Activated T-cell treated with anti-CD3 and anti-CD28 coated beads, Interleukin-2, amount 50 U/mL, for 4 hours (primary cell): ENCODE measurements around the gene RALGDS. TPM values are rescaled to one million over a fixed set of nuclear protein-coding genes. Genes with fewer than 3 reads are reported as not detected.

ENCODE experiments used
- ATAC-seq, 2 donors: fragments of 200-7000 bp; cut with Tn5 transposase; one replicate each; pipeline ENCODE4 v1.10.0; 2021
- DNase-seq: peaks from one replicate; pipeline ENCODE4 v3.0.0-alpha.2; 2020
- H3K27me3 Mint-ChIP-seq: one replicate; pipeline ENCODE4 v1.8.0; 2021; ENCODE audit warnings: low read depth, mixed read lengths
- H3K36me3 Mint-ChIP-seq: one replicate; pipeline ENCODE4 v1.8.0; 2022; ENCODE audit warnings: mixed read lengths; ENCODE audit not compliant: insufficient read depth
- H3K4me1 Mint-ChIP-seq: one replicate; pipeline ENCODE4 v1.8.0; 2021; ENCODE audit warnings: low read depth, mixed read lengths
- H3K4me3 Mint-ChIP-seq: one replicate; pipeline ENCODE4 v1.8.0; 2021; ENCODE audit warnings: mild to moderate bottlenecking, moderate library complexity, mixed read lengths
- H3K9me3 Mint-ChIP-seq: one replicate; pipeline ENCODE4 v1.8.0; 2021; ENCODE audit warnings: mixed read lengths
- total RNA-seq, 3 donors: library from RNA; stranded (reverse); gene quantifications; one replicate each; pipeline ENCODE4 v1.2.1, GENCODE V29; 2021

Gene RALGDS
- total RNA-seq, 3 donors from 2014 or later: 43.2 to 46.7 (median 45.2) TPM

DNA sequence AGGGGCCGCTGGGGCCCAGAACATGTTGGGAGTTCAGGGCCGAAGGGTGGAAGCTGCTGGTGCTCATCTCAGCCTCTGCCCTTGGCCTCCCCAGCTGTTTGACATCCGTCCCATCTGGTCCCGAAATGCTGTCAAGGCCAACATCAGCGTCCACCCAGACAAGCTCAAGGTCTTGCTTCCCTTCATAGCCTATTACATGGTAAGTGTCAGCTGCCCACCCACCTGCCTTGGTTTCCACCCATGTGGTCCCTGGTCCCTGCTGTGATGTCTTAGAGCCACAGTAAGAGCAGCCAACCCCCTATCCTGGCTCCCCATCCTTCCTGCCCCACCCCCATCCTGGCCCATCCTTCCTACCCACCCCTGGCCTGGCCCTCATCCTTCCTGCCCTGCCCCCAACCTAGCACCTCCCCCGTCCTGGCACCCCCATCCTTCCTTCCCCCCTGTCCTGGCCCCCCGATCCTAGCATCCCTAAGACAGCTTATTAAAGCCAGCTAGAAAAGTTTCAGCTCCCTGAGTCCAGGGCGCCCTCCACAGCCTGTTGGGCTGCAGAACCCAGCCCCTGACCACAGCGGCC, 69.0 kb downstream of the RALGDS start:
- Mint-ChIP-seq H3K4me3 (no peak overlapping the region), H3K27me3 (no peaks in the 10 kb centered on the region), H3K9me3 (no peaks in the 10 kb centered on the region), H3K4me1 (peaks cover 6% of the 10 kb centered on the region), H3K36me3 (peaks cover 26% of the 10 kb centered on the region)
- no peak for DNase-seq
- no peak for ATAC-seq

GRCh38 chr9:133051281-133051900, 69.6 kb downstream of the RALGDS start:
- ATAC-seq: no peak
- H3K4me3 Mint-ChIP-seq: no peak overlapping the region

DNA sequence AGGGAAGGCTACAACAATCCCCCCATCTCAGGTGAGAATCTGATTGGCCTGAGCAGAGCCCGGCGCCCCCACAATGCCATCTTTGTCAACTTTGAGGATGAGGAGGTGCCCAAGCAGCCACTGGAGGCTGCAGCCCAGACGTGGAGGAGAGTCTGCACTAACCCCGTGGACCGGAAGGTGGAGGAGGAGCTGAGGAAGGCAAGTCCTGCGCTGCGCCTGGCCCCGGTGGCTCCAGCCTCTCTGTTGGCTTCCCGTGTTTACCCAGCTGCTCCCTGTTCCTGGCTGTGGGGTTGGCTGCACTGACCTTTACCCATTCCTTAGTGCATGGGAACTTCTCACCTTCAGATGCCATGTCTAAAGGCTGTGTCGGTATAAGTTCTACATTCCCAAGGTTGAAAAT, 70.3 kb downstream of the RALGDS start:
- Mint-ChIP-seq H3K27me3 (no peaks in the 10 kb centered on the region), H3K4me3 (no peak overlapping the region), H3K4me1 (no peaks in the 10 kb centered on the region), H3K36me3 (peaks cover 29% of the 10 kb centered on the region), H3K9me3 (no peaks in the 10 kb centered on the region)
- DNase-seq: no peak
- no peak for ATAC-seq

More at GRCh38 chr9:133051281-133051900, 69.6 kb downstream of the RALGDS start:
- peaks cover 29% of the 10 kb centered on the region for H3K36me3 Mint-ChIP-seq
- peaks cover 4% of the 10 kb centered on the region for H3K4me1 Mint-ChIP-seq
- DNase-seq: no peak
- no peaks in the 10 kb centered on the region for H3K9me3 Mint-ChIP-seq
- no peaks in the 10 kb centered on the region for H3K27me3 Mint-ChIP-seq

DNA sequence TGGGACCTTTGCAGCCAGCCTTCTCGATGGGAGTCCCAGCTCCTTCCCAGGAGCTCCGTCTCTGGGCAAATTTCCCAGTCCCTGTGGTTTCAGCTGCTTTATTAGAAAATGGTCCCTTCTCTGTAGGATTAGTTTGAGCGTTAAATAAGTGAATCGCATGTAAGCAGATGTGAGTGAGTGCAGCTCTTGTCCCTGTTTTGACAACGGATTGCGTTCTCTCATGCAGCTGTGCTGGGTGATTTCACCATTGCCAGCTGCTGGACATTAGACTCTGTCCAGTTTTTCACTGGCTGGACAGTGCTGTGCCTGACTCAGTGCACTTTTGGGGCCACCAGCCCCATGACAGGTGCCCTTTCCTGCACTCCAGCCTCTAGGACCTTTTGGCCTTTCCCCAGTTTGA, 70.9 kb downstream of the RALGDS start:
- no peak overlapping the region for H3K4me3 Mint-ChIP-seq
- no peaks in the 10 kb centered on the region for H3K9me3 Mint-ChIP-seq
- no peaks in the 10 kb centered on the region for H3K4me1 Mint-ChIP-seq
- DNase-seq (no peak), ATAC-seq (no peak)
- H3K27me3 Mint-ChIP-seq: no peaks in the 10 kb centered on the region
- peaks cover 29% of the 10 kb centered on the region for H3K36me3 Mint-ChIP-seq

- H3K36me3 Mint-ChIP-seq: peaks cover 33% of the 10 kb centered on the region
- no peaks in the 10 kb centered on the region for H3K27me3 Mint-ChIP-seq
- peaks cover 6% of the 10 kb centered on the region for H3K4me1 Mint-ChIP-seq
- no peak for ATAC-seq
- no peaks in the 10 kb centered on the region for H3K9me3 Mint-ChIP-seq
- DNase-seq: no peak
- H3K4me3 Mint-ChIP-seq: no peak overlapping the region
These were observed 72.0 kb downstream of the RALGDS start for GRCh38 chr9:133049043-133049442.

DNA sequence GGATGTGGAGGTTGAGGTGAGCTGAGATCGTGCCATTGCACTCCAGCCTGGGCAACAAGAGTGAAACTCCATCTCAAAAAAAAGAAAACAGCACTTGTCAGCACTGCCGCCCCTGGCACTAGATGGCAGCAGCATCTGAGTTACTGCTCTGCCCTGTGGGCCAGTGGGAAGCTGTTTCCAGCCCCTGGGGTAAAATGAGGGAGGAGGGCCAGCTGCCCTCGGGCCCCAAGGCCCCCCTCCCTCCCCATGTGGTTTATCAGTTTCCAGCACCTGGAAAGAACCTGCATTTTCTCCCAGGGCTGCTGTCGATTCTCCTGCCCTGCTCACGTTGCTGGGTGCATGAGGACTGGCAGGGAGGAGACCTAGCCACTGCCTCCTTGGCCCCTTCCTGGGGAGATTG, 72.4 kb downstream of the RALGDS start:
- Mint-ChIP-seq H3K36me3 (peaks cover 31% of the 10 kb centered on the region), H3K4me1 (peaks cover 6% of the 10 kb centered on the region), H3K27me3 (no peaks in the 10 kb centered on the region), H3K9me3 (no peaks in the 10 kb centered on the region), H3K4me3 (no peak overlapping the region)
- DNase-seq (no peak), ATAC-seq (peak in 1 of 2 donors; percentile 34)

Other genes starting within 250 kb of the RALGDS start
- gene AK8, start 243.0 kb downstream of the RALGDS start, total RNA-seq: not detected
- under 1 TPM; 0.42 to 0.82 (median 0.73) TPM for gene SPACA9, start 242.3 kb downstream of the RALGDS start, total RNA-seq
- gene TSC1, start 176.6 kb downstream of the RALGDS start, total RNA-seq: 10 to 100 TPM; 23.6 to 26.8 (median 24.0) TPM
- gene GFI1B, start 142.5 kb downstream of the RALGDS start, total RNA-seq: under 1 TPM; 0.16 to 0.87 (median 0.56) TPM
- 10 to 100 TPM; 80.4 to 86.8 (median 83.6) TPM for gene GTF3C5, start 90.2 kb downstream of the RALGDS start, total RNA-seq
- 1 to 10 TPM; 3.1 to 4.7 (median 3.9) TPM for gene CEL, start 59.3 kb downstream of the RALGDS start, total RNA-seq
- 1 to 10 TPM; 3.0 to 3.3 (median 3.2) TPM for gene GBGT1, start 42.7 kb upstream of the RALGDS start, total RNA-seq
- gene OBP2B, start 88.0 kb upstream of the RALGDS start, total RNA-seq: not detected
- gene ABO, start 154.0 kb upstream of the RALGDS start, total RNA-seq: under 1 TPM in 1 of 3 donors, not detected in 2; 0.08 TPM
- 10 to 100 TPM; 56.0 to 61.7 (median 58.5) TPM for gene SURF6, start 214.9 kb upstream of the RALGDS start, total RNA-seq
- gene MED22, start 226.9 kb upstream of the RALGDS start, total RNA-seq: 10 to 100 TPM; 52.8 to 58.6 (median 55.3) TPM
- 1,000 to 10,000 TPM; 3,573 to 3,630 (median 3,625) TPM for gene RPL7A, start 227.0 kb upstream of the RALGDS start, total RNA-seq
- 10 to 100 TPM; 24.1 to 37.1 (median 30.6) TPM for gene SURF1, start 235.2 kb upstream of the RALGDS start, total RNA-seq
- gene SURF2, start 235.3 kb upstream of the RALGDS start, total RNA-seq: 10 to 100 TPM; 48.0 to 64.1 (median 57.9) TPM